HTR-8/SVneo (cell line): Measurements from ENCODE around the gene GJD3.
A peak's percentile ranks its signal among the peaks of the same experiment; 100 is the strongest.

Experiments
- DNase-seq: peaks from one replicate; pipeline ENCODE4 v3.0.0; 2011; ENCODE audit warnings: low spot score, mixed read lengths; ENCODE audit not compliant: insufficient read length
- FAIRE-seq: peaks from 2 replicates; lab custom pipeline; 2011; peaks lifted over from hg19 to GRCh38; lab: Jason Lieb, UNC

GJD3 gene

GRCh38 chr17:40354221-40355122 lies 10.1 kb downstream of the GJD3 start:
- DNase-seq, result no peak
- peak; percentile 26 for FAIRE-seq

GRCh38 chr17:40352779-40353394 lies 11.7 kb downstream of the GJD3 start:
- no peak for DNase-seq
- no peak for FAIRE-seq

- FAIRE-seq (no peak), DNase-seq (no peak)
These were observed 12.2 kb downstream of the GJD3 start for GRCh38 chr17:40352237-40352778.

DNA sequence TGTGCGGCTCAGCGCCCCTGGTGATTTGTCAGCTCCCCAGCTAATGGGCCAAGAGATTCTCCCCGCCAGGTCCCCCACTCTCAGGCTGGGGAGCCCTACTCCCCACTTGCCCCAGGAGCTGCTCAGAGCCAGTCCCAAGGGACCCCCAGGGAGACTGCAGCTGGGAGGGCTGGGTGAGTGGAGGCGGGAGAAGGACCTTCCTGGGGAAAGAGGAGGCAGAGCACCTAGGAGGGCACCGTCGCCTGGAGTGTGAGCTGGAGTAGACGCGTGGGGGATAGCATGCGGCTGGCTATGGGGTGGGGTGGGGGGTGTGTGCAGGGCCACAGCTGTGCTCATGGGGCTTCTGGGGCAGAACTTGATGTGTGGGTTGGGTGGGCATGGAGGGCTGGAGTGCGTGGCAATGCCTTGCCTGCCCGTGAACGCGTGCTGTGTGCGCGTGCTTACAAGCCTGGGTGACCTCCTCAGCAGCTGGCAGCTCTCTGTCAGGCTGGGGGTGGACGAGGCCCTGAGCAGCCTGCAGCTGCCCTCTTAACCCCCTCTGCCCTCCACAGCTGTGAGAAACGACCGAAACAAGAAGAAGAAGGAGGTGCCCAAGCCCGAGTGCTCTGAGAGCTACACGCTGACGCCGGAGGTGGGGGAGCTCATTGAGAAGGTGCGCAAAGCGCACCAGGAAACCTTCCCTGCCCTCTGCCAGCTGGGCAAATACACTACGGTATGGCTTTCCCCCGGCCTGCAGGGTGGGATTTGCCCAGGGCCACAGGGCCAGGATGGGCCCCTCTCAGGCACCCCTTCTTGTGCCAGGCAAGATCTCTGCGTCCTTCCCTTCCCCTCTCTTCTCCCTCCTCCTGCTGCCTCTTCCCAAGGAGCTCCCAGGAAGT lies 12.9 kb downstream of the GJD3 start:
- no peak for FAIRE-seq
- DNase-seq, result no peak

- FAIRE-seq, result no peak
- DNase-seq, result no peak
These were observed 13.7 kb downstream of the GJD3 start for GRCh38 chr17:40350689-40351358.

DNA sequence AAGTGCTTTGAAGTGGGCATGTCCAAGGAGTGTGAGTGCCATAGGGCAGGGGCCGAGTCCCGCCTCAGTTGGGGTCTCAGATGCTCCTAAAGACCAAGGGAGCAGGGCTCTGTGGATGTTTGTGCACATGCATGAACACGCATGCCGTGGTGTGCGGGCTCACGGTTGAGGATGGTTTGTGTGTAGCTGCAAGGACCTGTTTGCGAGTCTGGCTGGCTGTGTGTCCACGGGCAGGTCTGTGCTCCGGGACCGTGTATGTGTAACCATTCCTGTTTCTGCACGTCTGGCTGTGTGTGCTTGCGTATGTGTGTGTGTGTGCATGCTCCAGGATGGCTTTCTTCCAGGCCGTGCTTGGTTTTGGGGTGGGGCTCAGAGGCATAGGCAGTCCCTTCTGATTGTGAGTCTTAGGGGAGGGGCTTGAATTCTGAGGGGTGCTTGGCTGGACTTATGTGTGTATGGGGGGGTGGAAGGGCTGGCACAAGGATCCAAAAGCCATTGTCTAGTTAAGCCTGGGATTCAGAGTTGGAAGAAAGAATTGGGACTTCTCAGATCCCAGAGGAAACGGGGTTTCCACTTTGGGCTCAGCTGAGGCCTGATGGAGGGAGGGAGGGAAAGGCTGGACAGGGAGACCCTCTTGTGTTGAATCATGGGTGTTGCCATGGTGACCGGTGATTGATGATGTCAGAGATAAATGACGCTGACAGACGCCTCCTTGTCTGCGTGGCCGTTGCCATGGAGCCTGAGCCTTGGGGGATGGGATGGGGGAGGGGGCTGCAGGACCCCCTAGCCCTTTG lies 14.4 kb downstream of the GJD3 start:
- no peak for DNase-seq
- FAIRE-seq, result no peak

- DNase-seq (no peak), FAIRE-seq (no peak)
These were observed 15.1 kb downstream of the GJD3 start for GRCh38 chr17:40349477-40349894.

GRCh38 chr17:40348562-40349476 lies 15.7 kb downstream of the GJD3 start:
- FAIRE-seq (peak; percentile 64), DNase-seq (no peak)

DNA sequence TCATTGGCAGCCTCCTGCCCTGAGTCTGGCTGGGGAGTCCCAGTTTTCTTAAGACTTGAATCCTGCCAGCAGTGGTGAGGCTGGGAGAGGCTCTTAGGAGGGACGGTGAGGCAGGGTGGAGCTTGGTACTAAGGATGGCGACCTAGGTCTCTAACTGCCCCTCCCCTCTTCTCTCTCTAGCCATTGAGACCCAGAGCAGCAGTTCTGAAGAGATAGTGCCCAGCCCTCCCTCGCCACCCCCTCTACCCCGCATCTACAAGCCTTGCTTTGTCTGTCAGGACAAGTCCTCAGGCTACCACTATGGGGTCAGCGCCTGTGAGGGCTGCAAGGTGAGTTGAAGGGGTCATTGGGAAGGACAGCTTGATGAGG lies 16.4 kb downstream of the GJD3 start:
- DNase-seq (no peak), FAIRE-seq (no peak)

DNA sequence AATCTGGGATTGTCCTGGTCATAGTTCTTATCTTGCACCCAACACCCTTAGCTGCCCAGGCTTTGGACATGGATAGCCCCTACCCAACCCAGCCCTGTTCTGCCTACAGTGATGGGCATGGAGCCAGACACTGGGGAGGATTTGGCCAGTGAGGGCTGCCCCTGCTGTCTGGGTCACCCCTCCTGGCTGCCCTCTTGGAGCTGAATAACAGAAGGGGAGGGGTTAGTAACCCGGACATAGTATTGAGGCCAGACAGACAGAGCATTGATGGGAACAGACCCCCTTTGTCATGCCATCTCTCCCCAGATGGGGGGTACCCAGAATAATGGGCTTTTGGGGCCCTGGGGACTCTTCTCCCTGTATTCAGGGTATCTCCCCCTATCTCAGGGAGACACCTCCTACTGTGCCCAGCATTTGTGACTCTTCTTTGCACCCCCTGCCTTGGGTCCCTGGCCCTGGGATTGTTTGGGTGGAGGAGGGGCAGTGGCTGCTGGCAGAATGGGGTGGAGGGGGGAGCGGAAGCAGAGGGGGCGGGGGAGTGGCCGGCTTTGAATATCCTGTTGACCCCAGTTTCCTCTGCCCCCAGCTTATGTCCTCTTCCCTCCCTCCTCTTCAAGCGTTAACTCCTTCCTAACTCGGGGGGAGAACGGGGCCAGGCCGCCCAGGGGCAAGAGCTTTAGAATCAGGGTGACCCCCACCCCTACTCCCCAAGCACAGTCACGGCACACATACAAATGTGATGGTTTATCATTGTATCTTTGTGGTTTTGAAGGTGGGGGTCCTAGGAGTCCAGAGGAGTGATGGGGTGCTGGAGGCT lies 17.0 kb downstream of the GJD3 start:
- FAIRE-seq (no peak), DNase-seq (no peak)

GRCh38 chr17:40346765-40347158 lies 17.8 kb downstream of the GJD3 start:
- no peak for FAIRE-seq
- no peak for DNase-seq

DNA sequence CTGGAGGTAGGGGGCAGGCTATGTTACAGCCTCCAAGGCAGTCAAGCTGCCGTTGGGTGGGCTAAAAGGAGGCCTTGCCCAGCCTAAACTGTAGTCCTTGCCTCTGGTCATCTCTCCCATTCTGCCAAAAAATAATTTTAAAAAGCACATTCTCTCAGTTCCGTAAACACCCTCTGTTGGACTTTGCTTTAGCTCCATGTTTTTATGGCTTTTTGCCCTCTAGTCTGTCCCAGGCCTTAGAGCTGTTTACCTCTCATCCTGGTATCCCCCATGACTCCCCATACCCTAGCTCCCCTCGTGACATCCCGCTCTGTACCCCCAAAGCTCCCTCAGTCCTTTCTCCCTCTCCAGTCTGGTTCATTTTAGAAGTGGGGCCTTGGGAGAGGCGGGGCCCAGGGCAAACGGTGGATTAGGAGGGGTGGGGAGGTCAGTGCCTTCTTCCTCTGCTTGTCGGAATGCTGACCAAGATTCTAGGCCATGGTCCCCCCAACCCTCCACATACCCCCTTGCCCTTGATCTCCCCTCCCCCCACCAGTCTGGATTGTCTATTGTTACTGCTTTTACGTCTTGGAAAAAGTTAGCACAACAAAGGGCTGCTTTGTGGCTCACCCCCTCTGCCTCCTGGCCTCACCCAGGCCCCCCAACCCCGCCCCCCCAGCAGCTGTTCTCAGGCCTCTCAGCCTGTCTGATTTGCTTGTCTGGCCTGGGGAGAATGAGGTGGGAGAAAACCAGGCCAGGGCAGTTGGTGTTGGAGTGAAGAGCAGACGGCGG lies 18.4 kb downstream of the GJD3 start:
- DNase-seq, result no peak
- FAIRE-seq, result no peak

GRCh38 chr17:40345161-40345993 lies 19.2 kb downstream of the GJD3 start:
- DNase-seq (peak; percentile 81), FAIRE-seq (peak; percentile 60)

DNA sequence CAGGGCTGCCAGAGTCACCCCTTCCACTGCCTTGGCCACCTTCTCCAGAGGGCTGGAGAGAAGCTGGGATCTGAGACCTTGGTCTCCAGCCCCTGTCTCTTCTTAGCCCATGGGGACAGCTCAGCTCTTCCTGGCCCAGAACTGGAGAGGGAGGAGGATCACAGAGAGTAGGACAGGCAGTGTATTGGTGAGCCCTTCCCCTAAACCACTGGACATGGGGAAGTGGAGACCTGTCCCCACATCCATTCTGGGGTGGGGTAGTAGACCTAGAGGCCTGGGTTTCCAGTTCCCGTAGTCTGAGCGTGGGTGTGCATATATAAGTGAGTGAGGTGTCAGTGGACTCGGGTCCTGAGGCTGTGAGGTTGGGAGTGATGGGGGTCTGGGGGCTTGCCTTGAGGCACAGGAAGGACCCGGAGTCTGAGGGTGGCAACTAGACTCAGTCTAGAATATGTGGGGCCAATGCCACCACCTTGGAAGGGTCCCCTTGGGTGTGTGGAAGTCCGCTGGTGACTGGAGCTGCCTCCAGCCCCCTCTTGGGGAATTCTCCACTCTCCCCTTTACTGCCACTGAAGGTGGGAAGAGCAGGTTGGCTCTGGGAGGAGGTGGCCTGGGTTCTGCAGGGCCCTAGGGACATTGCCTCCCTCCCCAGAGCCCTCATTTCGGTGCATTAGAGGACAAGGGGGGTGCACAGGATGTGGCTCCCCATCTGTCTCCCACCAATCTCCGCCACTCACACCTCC lies 19.9 kb downstream of the GJD3 start:
- DNase-seq (no peak), FAIRE-seq (peak; percentile 76)
